HEK293 (cell line): ENCODE measurements around the gene STAP2.

Experiments used
- CTCF ChIA-PET: fragments of 350-600 bp; formaldehyde crosslinking; extraction: SDS; loops from one replicate; lab custom pipeline; 2021; ENCODE audit warnings: antibody characterized with exemption; lab: Yijun Ruan, JAX
- POLR2A ChIA-PET: fragments of 300-600 bp; formaldehyde crosslinking; extraction: SDS; loops from one replicate; lab custom pipeline; 2020; ENCODE audit warnings: antibody characterized with exemption, inconsistent platforms; lab: Yijun Ruan, JAX
- H3K27ac ChIP-seq: fragments of 200-500 bp; sonication (Bioruptor generic); 2 replicates; pipeline ENCODE4 v1.5.1; 2014; ENCODE audit warnings: low read depth, low read length, control low read depth, inconsistent platforms; ENCODE audit errors: extremely low read depth
- H3K36me3 ChIP-seq, 2 experiments: fragments of 200-500 bp in 1 of 2; sonication (Bioruptor generic) in 1 of 2; 1 replicate in 1 of 2; 2 replicates in 1 of 2; pipeline ENCODE4 v1.5.1; 2014 to 2017; ENCODE audit warnings: inconsistent platforms in 2 of 2, low read length in 2 of 2; ENCODE audit not compliant: control insufficient read depth in 2 of 2, insufficient read depth in 1 of 2
- H3K4me1 ChIP-seq: fragments of 200-500 bp; sonication (Bioruptor generic); 2 replicates; pipeline ENCODE4 v1.5.1; 2014; ENCODE audit warnings: mild to moderate bottlenecking, low read length, inconsistent platforms; ENCODE audit not compliant: control insufficient read depth, insufficient read depth
- H3K4me3 ChIP-seq: 2 replicates; pipeline ENCODE4 v1.5.1; 2011; ENCODE audit warnings: low read depth, mild to moderate bottlenecking, control low read depth, low read length, moderate library complexity
- H3K9me3 ChIP-seq: fragments of 200-500 bp; sonication (Bioruptor generic); 2 replicates; pipeline ENCODE4 v1.5.1; 2014; ENCODE audit warnings: low read depth, low read length, inconsistent platforms; ENCODE audit not compliant: control insufficient read depth, insufficient read depth
- KLF1 ChIP-seq: fragments of 450-650 bp; formaldehyde crosslinking; IDR thresholded peaks from 2 replicates; pipeline ENCODE4 v1.5.1; 2016; ENCODE audit warnings: missing biosample characterization, missing genetic modification characterization
- KLF8 ChIP-seq: fragments of 450-650 bp; formaldehyde crosslinking; IDR thresholded peaks from 2 replicates; pipeline ENCODE4 v1.5.1; 2016; ENCODE audit warnings: missing biosample characterization, missing genetic modification characterization
- MYNN ChIP-seq: fragments of 450-650 bp; formaldehyde crosslinking; IDR thresholded peaks from 2 replicates; pipeline ENCODE4 v1.5.1; 2016; ENCODE audit warnings: missing biosample characterization, missing genetic modification characterization, borderline replicate concordance
- SALL2 ChIP-seq: fragments of 450-650 bp; formaldehyde crosslinking; IDR thresholded peaks from 2 replicates; pipeline ENCODE4 v1.5.0; 2017; ENCODE audit warnings: missing biosample characterization, mild to moderate bottlenecking, missing genetic modification characterization, borderline replicate concordance
- SP2 ChIP-seq: fragments of 450-650 bp; formaldehyde crosslinking; IDR thresholded peaks from 2 replicates; pipeline ENCODE4 v1.5.1; 2016; ENCODE audit warnings: missing biosample characterization, missing genetic modification characterization
- SP3 ChIP-seq: fragments of 450-650 bp; formaldehyde crosslinking; IDR thresholded peaks from 2 replicates; pipeline ENCODE4 v1.5.1; 2016; ENCODE audit warnings: missing biosample characterization, missing genetic modification characterization
- WT1 ChIP-seq: fragments of 450-650 bp; formaldehyde crosslinking; IDR thresholded peaks from 2 replicates; pipeline ENCODE4 v1.5.1; 2016; ENCODE audit warnings: missing biosample characterization, missing genetic modification characterization
- YY1 ChIP-seq: fragments of 450-650 bp; formaldehyde crosslinking; IDR thresholded peaks from 2 replicates; pipeline ENCODE4 v1.5.1; 2018; ENCODE audit warnings: missing biosample characterization, missing genetic modification characterization
- ZNF266 ChIP-seq: fragments of 450-650 bp; formaldehyde crosslinking; IDR thresholded peaks from 2 replicates; pipeline ENCODE4 v1.5.1; 2016; ENCODE audit warnings: missing biosample characterization, missing genetic modification characterization, low read depth
- ZNF335 ChIP-seq: fragments of 450-650 bp; formaldehyde crosslinking; conservative IDR thresholded peaks from 2 replicates; pipeline ENCODE4 v1.5.1; 2016; ENCODE audit warnings: missing biosample characterization, missing genetic modification characterization
- ZNF530 ChIP-seq: fragments of 450-650 bp; formaldehyde crosslinking; IDR thresholded peaks from 2 replicates; pipeline ENCODE4 v1.5.1; 2016; ENCODE audit warnings: low read depth, missing biosample characterization, missing genetic modification characterization
- ZNF596 ChIP-seq: fragments of 450-650 bp; IDR thresholded peaks from 2 replicates; pipeline ENCODE4 v1.5.0; 2018; ENCODE audit warnings: missing biosample characterization, mild to moderate bottlenecking, missing genetic modification characterization, moderate library complexity
- ZNF776 ChIP-seq: fragments of 450-650 bp; formaldehyde crosslinking; IDR thresholded peaks from 2 replicates; pipeline ENCODE4 v1.5.0; 2017; ENCODE audit warnings: missing biosample characterization, missing genetic modification characterization, borderline replicate concordance
- TF ChIP-seq, protein P1 (sequence below): fragments of 450-650 bp; formaldehyde crosslinking; IDR thresholded peaks from 2 replicates; pipeline ENCODE4 v1.5.1; 2016; ENCODE audit warnings: missing biosample characterization, missing genetic modification characterization, borderline replicate concordance
- TF ChIP-seq, protein P2 (sequence below): fragments of 450-650 bp; formaldehyde crosslinking; IDR thresholded peaks from 2 replicates; pipeline ENCODE4 v1.5.1; 2016; ENCODE audit warnings: missing biosample characterization, missing genetic modification characterization, low read depth
- TF ChIP-seq, protein P3 (sequence below): fragments of 450-650 bp; formaldehyde crosslinking; IDR thresholded peaks from 2 replicates; pipeline ENCODE4 v1.5.1; 2016; ENCODE audit warnings: missing biosample characterization, missing genetic modification characterization

STAP2 gene

GRCh38 chr19:4313847-4314490, 24.7 kb downstream of the STAP2 start:
- no peak overlapping the region for H3K27ac ChIP-seq
- no peaks in the 10 kb centered on the region for H3K9me3 ChIP-seq
- ChIA-PET POLR2A (interaction anchor here (0.7 kb wide), 1 partner anchor 8 kb away, joined by 3 read pairs; no protein-coding TSS in a partner anchor), CTCF (interaction anchor here (0.7 to 1.0 kb wide), 2 partner anchors 39 to 88 kb away, joined by 4 to 6 read pairs; no protein-coding TSS in a partner anchor)
- H3K4me3 ChIP-seq = no peak overlapping the region
- no peaks in the 10 kb centered on the region for H3K4me1 ChIP-seq
- TF ChIP-seq, protein P1, sequence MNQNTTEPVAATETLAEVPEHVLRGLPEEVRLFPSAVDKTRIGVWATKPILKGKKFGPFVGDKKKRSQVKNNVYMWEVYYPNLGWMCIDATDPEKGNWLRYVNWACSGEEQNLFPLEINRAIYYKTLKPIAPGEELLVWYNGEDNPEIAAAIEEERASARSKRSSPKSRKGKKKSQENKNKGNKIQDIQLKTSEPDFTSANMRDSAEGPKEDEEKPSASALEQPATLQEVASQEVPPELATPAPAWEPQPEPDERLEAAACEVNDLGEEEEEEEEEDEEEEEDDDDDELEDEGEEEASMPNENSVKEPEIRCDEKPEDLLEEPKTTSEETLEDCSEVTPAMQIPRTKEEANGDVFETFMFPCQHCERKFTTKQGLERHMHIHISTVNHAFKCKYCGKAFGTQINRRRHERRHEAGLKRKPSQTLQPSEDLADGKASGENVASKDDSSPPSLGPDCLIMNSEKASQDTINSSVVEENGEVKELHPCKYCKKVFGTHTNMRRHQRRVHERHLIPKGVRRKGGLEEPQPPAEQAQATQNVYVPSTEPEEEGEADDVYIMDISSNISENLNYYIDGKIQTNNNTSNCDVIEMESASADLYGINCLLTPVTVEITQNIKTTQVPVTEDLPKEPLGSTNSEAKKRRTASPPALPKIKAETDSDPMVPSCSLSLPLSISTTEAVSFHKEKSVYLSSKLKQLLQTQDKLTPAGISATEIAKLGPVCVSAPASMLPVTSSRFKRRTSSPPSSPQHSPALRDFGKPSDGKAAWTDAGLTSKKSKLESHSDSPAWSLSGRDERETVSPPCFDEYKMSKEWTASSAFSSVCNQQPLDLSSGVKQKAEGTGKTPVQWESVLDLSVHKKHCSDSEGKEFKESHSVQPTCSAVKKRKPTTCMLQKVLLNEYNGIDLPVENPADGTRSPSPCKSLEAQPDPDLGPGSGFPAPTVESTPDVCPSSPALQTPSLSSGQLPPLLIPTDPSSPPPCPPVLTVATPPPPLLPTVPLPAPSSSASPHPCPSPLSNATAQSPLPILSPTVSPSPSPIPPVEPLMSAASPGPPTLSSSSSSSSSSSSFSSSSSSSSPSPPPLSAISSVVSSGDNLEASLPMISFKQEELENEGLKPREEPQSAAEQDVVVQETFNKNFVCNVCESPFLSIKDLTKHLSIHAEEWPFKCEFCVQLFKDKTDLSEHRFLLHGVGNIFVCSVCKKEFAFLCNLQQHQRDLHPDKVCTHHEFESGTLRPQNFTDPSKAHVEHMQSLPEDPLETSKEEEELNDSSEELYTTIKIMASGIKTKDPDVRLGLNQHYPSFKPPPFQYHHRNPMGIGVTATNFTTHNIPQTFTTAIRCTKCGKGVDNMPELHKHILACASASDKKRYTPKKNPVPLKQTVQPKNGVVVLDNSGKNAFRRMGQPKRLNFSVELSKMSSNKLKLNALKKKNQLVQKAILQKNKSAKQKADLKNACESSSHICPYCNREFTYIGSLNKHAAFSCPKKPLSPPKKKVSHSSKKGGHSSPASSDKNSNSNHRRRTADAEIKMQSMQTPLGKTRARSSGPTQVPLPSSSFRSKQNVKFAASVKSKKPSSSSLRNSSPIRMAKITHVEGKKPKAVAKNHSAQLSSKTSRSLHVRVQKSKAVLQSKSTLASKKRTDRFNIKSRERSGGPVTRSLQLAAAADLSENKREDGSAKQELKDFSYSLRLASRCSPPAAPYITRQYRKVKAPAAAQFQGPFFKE = no peak
- TF ChIP-seq ZNF266 (tag by site-specific recombination) (no peak), ZNF776 (tag by site-specific recombination) (no peak), ZNF596 (tag by site-specific recombination) (no peak), MYNN (no peak), YY1 (tag by site-specific recombination) (no peak), SALL2 (tag by site-specific recombination) (no peak)
- peaks cover 6 to 50% of the 10 kb centered on the region in 2 experiments; a peak in 2 of 3 replicates for H3K36me3 ChIP-seq

GRCh38 chr19:4310247-4311121, 28.1 kb downstream of the STAP2 start:
- H3K4me3 ChIP-seq = no peak overlapping the region
- CTCF ChIA-PET = interaction anchor here (0.6 kb wide), 2 partner anchors 44 to 48 kb away, joined by 4 read pairs; no protein-coding TSS in a partner anchor
- no peak for TF ChIP-seq ZNF530 (tag by site-specific recombination)
- TF ChIP-seq ZNF335 (tag by site-specific recombination) = no peak
- TF ChIP-seq KLF1 (tag by site-specific recombination) = peak; percentile 88
- TF ChIP-seq SP2 = peak; percentile 61
- TF ChIP-seq, protein P2, sequence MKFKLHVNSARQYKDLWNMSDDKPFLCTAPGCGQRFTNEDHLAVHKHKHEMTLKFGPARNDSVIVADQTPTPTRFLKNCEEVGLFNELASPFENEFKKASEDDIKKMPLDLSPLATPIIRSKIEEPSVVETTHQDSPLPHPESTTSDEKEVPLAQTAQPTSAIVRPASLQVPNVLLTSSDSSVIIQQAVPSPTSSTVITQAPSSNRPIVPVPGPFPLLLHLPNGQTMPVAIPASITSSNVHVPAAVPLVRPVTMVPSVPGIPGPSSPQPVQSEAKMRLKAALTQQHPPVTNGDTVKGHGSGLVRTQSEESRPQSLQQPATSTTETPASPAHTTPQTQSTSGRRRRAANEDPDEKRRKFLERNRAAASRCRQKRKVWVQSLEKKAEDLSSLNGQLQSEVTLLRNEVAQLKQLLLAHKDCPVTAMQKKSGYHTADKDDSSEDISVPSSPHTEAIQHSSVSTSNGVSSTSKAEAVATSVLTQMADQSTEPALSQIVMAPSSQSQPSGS = no peak
- peak; percentile 82 for TF ChIP-seq SP3
- TF ChIP-seq, protein P3, sequence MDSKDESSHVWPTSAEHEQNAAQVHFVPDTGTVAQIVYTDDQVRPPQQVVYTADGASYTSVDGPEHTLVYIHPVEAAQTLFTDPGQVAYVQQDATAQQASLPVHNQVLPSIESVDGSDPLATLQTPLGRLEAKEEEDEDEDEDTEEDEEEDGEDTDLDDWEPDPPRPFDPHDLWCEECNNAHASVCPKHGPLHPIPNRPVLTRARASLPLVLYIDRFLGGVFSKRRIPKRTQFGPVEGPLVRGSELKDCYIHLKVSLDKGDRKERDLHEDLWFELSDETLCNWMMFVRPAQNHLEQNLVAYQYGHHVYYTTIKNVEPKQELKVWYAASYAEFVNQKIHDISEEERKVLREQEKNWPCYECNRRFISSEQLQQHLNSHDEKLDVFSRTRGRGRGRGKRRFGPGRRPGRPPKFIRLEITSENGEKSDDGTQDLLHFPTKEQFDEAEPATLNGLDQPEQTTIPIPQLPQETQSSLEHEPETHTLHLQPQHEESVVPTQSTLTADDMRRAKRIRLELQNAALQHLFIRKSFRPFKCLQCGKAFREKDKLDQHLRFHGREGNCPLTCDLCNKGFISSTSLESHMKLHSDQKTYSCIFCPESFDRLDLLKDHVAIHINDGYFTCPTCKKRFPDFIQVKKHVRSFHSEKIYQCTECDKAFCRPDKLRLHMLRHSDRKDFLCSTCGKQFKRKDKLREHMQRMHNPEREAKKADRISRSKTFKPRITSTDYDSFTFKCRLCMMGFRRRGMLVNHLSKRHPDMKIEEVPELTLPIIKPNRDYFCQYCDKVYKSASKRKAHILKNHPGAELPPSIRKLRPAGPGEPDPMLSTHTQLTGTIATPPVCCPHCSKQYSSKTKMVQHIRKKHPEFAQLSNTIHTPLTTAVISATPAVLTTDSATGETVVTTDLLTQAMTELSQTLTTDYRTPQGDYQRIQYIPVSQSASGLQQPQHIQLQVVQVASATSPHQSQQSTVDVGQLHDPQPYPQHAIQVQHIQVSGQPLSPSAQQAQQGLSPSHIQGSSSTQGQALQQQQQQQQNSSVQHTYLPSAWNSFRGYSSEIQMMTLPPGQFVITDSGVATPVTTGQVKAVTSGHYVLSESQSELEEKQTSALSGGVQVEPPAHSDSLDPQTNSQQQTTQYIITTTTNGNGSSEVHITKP (tag by site-specific recombination) = peak; percentile 49; the same call in 1 of the 2 replicates
- no peak for TF ChIP-seq WT1
- TF ChIP-seq KLF8 (tag by site-specific recombination) = peak; percentile 99
- no peak for TF ChIP-seq YY1 (tag by site-specific recombination)
- TF ChIP-seq, all 188 proteins: peak for 5
- Histone ChIP-seq H3K4me1 (no peaks in the 10 kb centered on the region), H3K9me3 (no peaks in the 10 kb centered on the region), H3K27ac (no peak overlapping the region), H3K36me3 (peaks cover 0 to 46% of the 10 kb centered on the region in 2 experiments; a peak in 2 of 3 replicates)
- POLR2A ChIA-PET = no interaction called here
